GM12878 (cell line): Measurements from ENCODE around the gene TRIL. TPM values are rescaled to one million over a fixed set of nuclear protein-coding genes. Genes with fewer than 3 reads are reported as not detected.

Experiments
- ATAC-seq: fragments of 200-7000 bp; cut with Tn5 transposase; 3 replicates; pipeline ENCODE4 v1.9.1; 2020; ENCODE audit warnings: mild to moderate bottlenecking, moderate library complexity
- BruUV-seq: library from RNA; stranded (reverse); fragments of 400-500 nt; replicated peaks from 2 replicates; lab custom pipeline; 2021; lab: Mats Ljungman, UMichigan
- CTCF ChIA-PET: fragments of 300-600 bp; sonication (Branson Sonifier 250); formaldehyde crosslinking; extraction: SDS; loops from one replicate; lab custom pipeline; 2021; ENCODE audit warnings: inconsistent platforms; lab: Yijun Ruan, JAX
- POLR2A ChIA-PET: fragments of 350-600 bp; formaldehyde crosslinking; extraction: SDS; loops from one replicate; lab custom pipeline; 2021; ENCODE audit warnings: inconsistent platforms; lab: Charles Lee
- RAD21 ChIA-PET: fragments of 300-600 bp; sonication (Branson Sonifier 250); formaldehyde crosslinking; loops from one replicate; lab custom pipeline; 2023; ENCODE audit warnings: antibody characterized with exemption; ENCODE audit not compliant: unreplicated experiment; lab: Charles Lee
- SMC1A ChIA-PET: fragments of 300-600 bp; sonication (Branson Sonifier 250); formaldehyde crosslinking; loops from one replicate; lab custom pipeline; 2023; ENCODE audit not compliant: unreplicated experiment, uncharacterized antibody; lab: Charles Lee
- DNase-seq: peaks from one replicate; pipeline ENCODE4 v3.0.0-alpha.2; 2011; ENCODE audit warnings: low read depth, low spot score
- FAIRE-seq: peaks from 3 replicates; lab custom pipeline; 2011; peaks lifted over from hg19 to GRCh38; lab: Jason Lieb, UNC
- H2AFZ ChIP-seq: 2 replicates; pipeline ENCODE4 v1.6.0; 2011; ENCODE audit warnings: low read depth, low read length, control low read depth; ENCODE audit not compliant: control insufficient read depth
- H3K27ac ChIP-seq: 2 replicates; pipeline ENCODE4 v1.5.1; 2011; ENCODE audit warnings: control low read depth; ENCODE audit not compliant: control insufficient read depth, insufficient read depth
- H3K27me3 ChIP-seq, 2 experiments: replicated peaks in 1 of 2; 2 replicates each; pipeline versions ENCODE4 v1.6.0 to v1.6.1; 2011; ENCODE audit warnings: low read length in 1 of 2; ENCODE audit not compliant: control insufficient read depth in 2 of 2, insufficient read depth in 2 of 2
- H3K36me3 ChIP-seq, 2 experiments: 2 replicates each; pipeline ENCODE4 v1.5.1; 2011; ENCODE audit warnings: low read length in 1 of 2; ENCODE audit not compliant: control insufficient read depth in 2 of 2, insufficient read depth in 2 of 2
- H3K4me1 ChIP-seq: 2 replicates; pipeline ENCODE4 v1.6.1; 2011; ENCODE audit warnings: mild to moderate bottlenecking, low read length, moderate library complexity, mixed read lengths; ENCODE audit not compliant: control insufficient read depth, insufficient read depth
- H3K4me2 ChIP-seq: 2 replicates; pipeline ENCODE4 v1.6.0; 2011; ENCODE audit warnings: control low read depth; ENCODE audit not compliant: control insufficient read depth, insufficient read depth
- H3K4me3 ChIP-seq: fragments of 200-600 bp; sonication (generic); 2 replicates; pipeline ENCODE4 v1.5.1; 2016
- H3K79me2 ChIP-seq: 2 replicates; pipeline ENCODE4 v1.6.0; 2011; ENCODE audit warnings: low read length; ENCODE audit not compliant: control insufficient read depth, insufficient read depth
- H3K9ac ChIP-seq: 2 replicates; pipeline ENCODE4 v1.8.0; 2011; ENCODE audit warnings: low read length, control low read depth, mixed read lengths; ENCODE audit not compliant: control insufficient read depth, insufficient read depth
- H3K9me3 ChIP-seq: replicated peaks from 3 replicates; pipeline ENCODE4 v1.5.1; 2011; ENCODE audit warnings: mild to moderate bottlenecking, low read length; ENCODE audit not compliant: control insufficient read depth, insufficient read depth
- H4K20me1 ChIP-seq: 2 replicates; pipeline ENCODE4 v1.6.0; 2011; ENCODE audit not compliant: control insufficient read depth, insufficient read depth
- CHD4 ChIP-seq: fragments of 200-600 bp; sonication (generic); IDR thresholded peaks from 2 replicates; pipeline ENCODE4 v1.6.1; 2016; ENCODE audit warnings: mild to moderate bottlenecking
- PBX3 ChIP-seq: IDR thresholded peaks from 2 replicates; pipeline ENCODE4 v1.6.1; 2011; ENCODE audit warnings: mild to moderate bottlenecking, low read depth, low read length, moderate library complexity; ENCODE audit not compliant: insufficient replicate concordance
- RAD21 ChIP-seq: IDR thresholded peaks from 2 replicates; pipeline ENCODE4 v1.6.1; 2011; ENCODE audit warnings: mild to moderate bottlenecking, low read depth, low read length, moderate library complexity; ENCODE audit not compliant: insufficient read depth
- TCF7 ChIP-seq: IDR thresholded peaks from 2 replicates; pipeline ENCODE4 v1.6.1; 2014; ENCODE audit warnings: antibody characterized with exemption, borderline replicate concordance
- WRNIP1 ChIP-seq: IDR thresholded peaks from 2 replicates; pipeline ENCODE4 v1.6.1; 2011; ENCODE audit warnings: low read depth, low read length, improper control_type of control experiment, borderline replicate concordance
- WGBS: methylation state at CpG from one replicate; pipeline ENCODE4 v1.1.6; 2016; ENCODE audit warnings: low lambda C conversion rate; ENCODE audit not compliant: insufficient replicate concordance, insufficient coverage; ENCODE audit errors: missing lambda C conversion rate; 5-methylcytosine and 5-hydroxymethylcytosine counted together
- in situ Hi-C: fragments of 300-500 bp; cut with MboI; formaldehyde crosslinking; loops from 9 replicates; pipeline ENCODE4 v1.14.3; 2018; ENCODE audit warnings: mixed read lengths
- intact Hi-C: fragments of 100-400 bp; cut with micrococcal nuclease; formaldehyde crosslinking; loops from one replicate; pipeline ENCODE4 v1.14.2; 2022; ENCODE audit not compliant: unreplicated experiment
- polyA plus RNA-seq, 11 experiments: library from polyadenylated mRNA; depleted of rRNA in 4 of 11; unstranded in 6 of 11; stranded (reverse) in 5 of 11; fragments of >200 nt; fragmentation: Nextera tagmentation in 4 of 11; fragmentation: Illumina TruSeq in 1 of 11; extraction: Ambion mirVana in 4 of 11; extraction: Trizol in 1 of 11; gene quantifications; 1 replicate in 1 of 11; 2 replicates in 10 of 11; pipeline versions ENCODE4 v1.2.1 to v1.2.3, GENCODE V29; 2011 to 2016; ENCODE audit warnings: inconsistent platforms in 2 of 11, missing spikeins in 2 of 11, low read depth in 1 of 11
- total RNA-seq, 4 experiments: library from RNA; depleted of rRNA in 3 of 4; stranded (reverse); fragments of >200 nt in 3 of 4; fragmentation: Illumina TruSeq in 1 of 4; extraction: Trizol in 1 of 4; gene quantifications; 2 replicates each; pipeline versions ENCODE4 v1.2.1 to v1.2.3, GENCODE V29; 2013 to 2021
- TF ChIP-seq, protein P1 (sequence below): IDR thresholded peaks from 2 replicates; pipeline ENCODE4 v1.6.1; 2012; ENCODE audit warnings: low read depth, low read length, improper control_type of control experiment
- TF ChIP-seq, protein P2 (sequence below): fragments of 450-650 bp; IDR thresholded peaks from 2 replicates; pipeline ENCODE4 v1.6.1; 2017; ENCODE audit warnings: antibody characterized with exemption, mild to moderate bottlenecking, moderate library complexity

Gene TRIL
- total and polyA plus RNA-seq, 10 of the 15 experiments (the other 5 are each of a cell fraction or from before 2014, with no cell fraction given) = not detected

GRCh38 chr7:28980451-28981160 is 22.5 kb upstream of the TRIL start:
- Histone ChIP-seq H4K20me1 (no peaks in the 10 kb centered on the region), H3K79me2 (no peaks in the 10 kb centered on the region), H3K27me3 (peaks cover 0 to 4% of the 10 kb centered on the region in 2 experiments; a peak in 2 of 4 replicates), H3K9me3 (no peaks in the 10 kb centered on the region), H2AFZ (no peak overlapping the region), H3K36me3 (no peaks in the 10 kb centered on the region), H3K4me1 (no peaks in the 10 kb centered on the region), H3K9ac (no peak overlapping the region)
- ChIA-PET CTCF (no interaction called here), SMC1A (no interaction called here)
- ATAC-seq (no peak), FAIRE-seq (no peak), DNase-seq (no peak)
- WGBS = 55% methylated on average over 8 of the region's 8 CpGs
- TF ChIP-seq PBX3 = no peak
- TF ChIP-seq, protein P1, sequence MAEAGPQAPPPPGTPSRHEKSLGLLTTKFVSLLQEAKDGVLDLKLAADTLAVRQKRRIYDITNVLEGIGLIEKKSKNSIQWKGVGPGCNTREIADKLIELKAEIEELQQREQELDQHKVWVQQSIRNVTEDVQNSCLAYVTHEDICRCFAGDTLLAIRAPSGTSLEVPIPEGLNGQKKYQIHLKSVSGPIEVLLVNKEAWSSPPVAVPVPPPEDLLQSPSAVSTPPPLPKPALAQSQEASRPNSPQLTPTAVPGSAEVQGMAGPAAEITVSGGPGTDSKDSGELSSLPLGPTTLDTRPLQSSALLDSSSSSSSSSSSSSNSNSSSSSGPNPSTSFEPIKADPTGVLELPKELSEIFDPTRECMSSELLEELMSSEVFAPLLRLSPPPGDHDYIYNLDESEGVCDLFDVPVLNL = no peak
- TF ChIP-seq, protein P2, sequence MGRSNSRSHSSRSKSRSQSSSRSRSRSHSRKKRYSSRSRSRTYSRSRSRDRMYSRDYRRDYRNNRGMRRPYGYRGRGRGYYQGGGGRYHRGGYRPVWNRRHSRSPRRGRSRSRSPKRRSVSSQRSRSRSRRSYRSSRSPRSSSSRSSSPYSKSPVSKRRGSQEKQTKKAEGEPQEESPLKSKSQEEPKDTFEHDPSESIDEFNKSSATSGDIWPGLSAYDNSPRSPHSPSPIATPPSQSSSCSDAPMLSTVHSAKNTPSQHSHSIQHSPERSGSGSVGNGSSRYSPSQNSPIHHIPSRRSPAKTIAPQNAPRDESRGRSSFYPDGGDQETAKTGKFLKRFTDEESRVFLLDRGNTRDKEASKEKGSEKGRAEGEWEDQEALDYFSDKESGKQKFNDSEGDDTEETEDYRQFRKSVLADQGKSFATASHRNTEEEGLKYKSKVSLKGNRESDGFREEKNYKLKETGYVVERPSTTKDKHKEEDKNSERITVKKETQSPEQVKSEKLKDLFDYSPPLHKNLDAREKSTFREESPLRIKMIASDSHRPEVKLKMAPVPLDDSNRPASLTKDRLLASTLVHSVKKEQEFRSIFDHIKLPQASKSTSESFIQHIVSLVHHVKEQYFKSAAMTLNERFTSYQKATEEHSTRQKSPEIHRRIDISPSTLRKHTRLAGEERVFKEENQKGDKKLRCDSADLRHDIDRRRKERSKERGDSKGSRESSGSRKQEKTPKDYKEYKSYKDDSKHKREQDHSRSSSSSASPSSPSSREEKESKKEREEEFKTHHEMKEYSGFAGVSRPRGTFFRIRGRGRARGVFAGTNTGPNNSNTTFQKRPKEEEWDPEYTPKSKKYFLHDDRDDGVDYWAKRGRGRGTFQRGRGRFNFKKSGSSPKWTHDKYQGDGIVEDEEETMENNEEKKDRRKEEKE = no peak
- TF ChIP-seq WRNIP1 = no peak
- TF ChIP-seq CHD4 = no peak
- TF ChIP-seq TCF7 = no peak
- no peak for TF ChIP-seq RAD21
- TF ChIP-seq, all 136 proteins: peak for 0
- no peak overlapping the region for H3K4me2 ChIP-seq
- H3K27ac ChIP-seq = no peak overlapping the region
- ChIA-PET RAD21 (no interaction called here), POLR2A (no interaction called here)
- in situ Hi-C loops = no loop called here
- no peak overlapping the region for H3K4me3 ChIP-seq
- intact Hi-C loops = no loop called here
- no TSS peak for BruUV-seq
